Spleen (tissue), 7 donors: ENCODE measurements around the gene CUZD1.

ENCODE experiments used
- CTCF ChIP-seq, 11 experiments: fragments of 200-600 bp in 7 of 11; fragments of 450-650 bp in 4 of 11; sonication (generic) in 4 of 11; IDR thresholded peaks in 8 of 11; conservative IDR thresholded peaks in 3 of 11; 1 replicate in 7 of 11; 2 replicates in 4 of 11; pipeline versions ENCODE4 v1.4.0 to v1.8.0; 2016 to 2021; ENCODE audit warnings: antibody characterized with exemption in 11 of 11, inconsistent platforms in 4 of 11, mild to moderate bottlenecking in 1 of 11
- POLR2A ChIP-seq, 3 donors: fragments of 450-650 bp; IDR thresholded peaks; one replicate each; pipeline ENCODE4 v1.5.1; 2017; ENCODE audit warnings: antibody characterized with exemption in 3 of 3, mild to moderate bottlenecking in 1 of 3
- POLR2AphosphoS5 ChIP-seq, 3 donors: sonication (generic); formaldehyde crosslinking; IDR thresholded peaks; one replicate each; pipeline ENCODE4 v1.5.1; 2017; ENCODE audit warnings: antibody characterized with exemption in 3 of 3
- donor health status: DM: no; HTN: no; CAD: no; lungs with moderate emphysema.
- donor health status: DM: no; HTN: no; CAD: no.
- donor health status: DM: no; HTN: no; CAD: no.

- TF ChIP-seq CTCF (IDR thresholded peaks at IDR 0.05 in 8 of 11, conservative IDR thresholded peaks at IDR 0.05 in 3 of 11): no peak
- no peak for TF ChIP-seq POLR2A (IDR thresholded peaks at IDR 0.05)
- no peak for TF ChIP-seq POLR2AphosphoS5 (IDR thresholded peaks at IDR 0.05)
Observed at GRCh38 chr10:122877264-122877663, 31.6 kb upstream of the CUZD1 start.
